GM04503 (cell line): ENCODE data around the gene NCF4.

Experiments
- DNase-seq: peaks from one replicate; pipeline ENCODE4 v3.0.0-alpha.2; 2012; ENCODE audit warnings: low read depth

Gene NCF4

GRCh38 chr22:36838119-36839030 lies 22.4 kb upstream of the NCF4 start:
- no peak for DNase-seq

GRCh38 chr22:36839356-36840073 lies 21.3 kb upstream of the NCF4 start:
- no peak for DNase-seq

GRCh38 chr22:36840106-36840505 lies 20.7 kb upstream of the NCF4 start:
- DNase-seq = no peak

GRCh38 chr22:36846271-36846670 lies 14.5 kb upstream of the NCF4 start:
- DNase-seq = no peak

DNA sequence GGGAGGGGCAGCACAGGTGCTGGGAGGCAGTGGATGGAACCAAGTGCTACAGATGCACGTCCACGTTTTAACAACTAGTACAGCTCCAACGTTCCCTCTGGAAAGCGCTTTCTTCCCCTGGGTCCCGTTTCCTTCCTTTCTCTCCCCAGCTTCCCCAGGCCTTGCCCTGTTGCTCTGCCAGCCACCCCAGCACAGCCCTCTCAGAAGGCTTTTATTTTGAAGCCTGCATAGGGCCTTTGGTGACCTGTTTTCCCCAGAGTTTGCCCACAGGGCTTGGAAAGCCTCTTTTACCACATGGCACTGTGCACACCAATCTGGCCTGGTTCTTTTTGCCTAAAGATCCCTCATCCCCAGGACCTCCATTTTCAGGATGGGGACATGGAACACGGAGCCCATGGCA lies 13.9 kb upstream of the NCF4 start:
- no peak for DNase-seq

DNA sequence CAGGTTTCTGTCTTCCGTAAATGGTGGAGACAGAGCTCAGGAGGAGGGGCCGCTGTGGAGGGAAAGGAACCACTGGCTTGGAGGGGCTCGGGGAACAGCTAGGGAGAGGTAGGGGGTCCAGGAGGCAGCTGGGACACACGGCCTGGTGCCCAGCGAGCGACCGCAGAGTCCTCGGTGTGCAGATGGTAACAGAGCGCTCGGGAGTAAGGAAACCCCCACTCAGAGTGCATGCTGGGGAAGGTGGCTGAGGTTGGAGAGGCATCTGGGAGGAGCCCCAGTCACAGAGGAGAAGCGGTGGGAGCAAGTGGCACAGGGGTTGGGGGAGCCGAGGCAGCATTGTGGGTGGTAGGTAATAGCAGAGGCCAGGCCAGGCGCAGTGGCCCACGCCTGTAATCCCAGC lies 10.8 kb upstream of the NCF4 start:
- no peak for DNase-seq

DNA sequence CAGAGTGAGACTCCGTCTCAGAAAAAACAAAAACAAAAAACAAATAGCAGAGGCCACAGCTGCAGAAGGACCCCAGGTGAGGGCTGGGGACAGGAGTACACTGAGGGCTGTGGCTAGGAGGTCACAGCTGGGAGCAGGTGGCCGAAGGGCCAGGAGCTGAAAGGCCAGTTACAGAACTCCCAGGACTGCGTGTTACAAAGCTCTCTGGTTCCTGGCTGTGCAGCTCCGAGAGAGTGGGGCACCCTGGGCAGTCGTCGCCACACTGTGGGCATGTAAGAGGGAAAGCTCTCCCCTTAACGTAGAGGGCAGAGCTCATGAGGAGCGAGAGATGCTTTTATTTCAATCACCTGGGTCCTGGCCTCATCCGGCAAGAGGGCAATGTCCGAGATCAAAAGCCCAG lies 10.1 kb upstream of the NCF4 start:
- DNase-seq = no peak

DNA sequence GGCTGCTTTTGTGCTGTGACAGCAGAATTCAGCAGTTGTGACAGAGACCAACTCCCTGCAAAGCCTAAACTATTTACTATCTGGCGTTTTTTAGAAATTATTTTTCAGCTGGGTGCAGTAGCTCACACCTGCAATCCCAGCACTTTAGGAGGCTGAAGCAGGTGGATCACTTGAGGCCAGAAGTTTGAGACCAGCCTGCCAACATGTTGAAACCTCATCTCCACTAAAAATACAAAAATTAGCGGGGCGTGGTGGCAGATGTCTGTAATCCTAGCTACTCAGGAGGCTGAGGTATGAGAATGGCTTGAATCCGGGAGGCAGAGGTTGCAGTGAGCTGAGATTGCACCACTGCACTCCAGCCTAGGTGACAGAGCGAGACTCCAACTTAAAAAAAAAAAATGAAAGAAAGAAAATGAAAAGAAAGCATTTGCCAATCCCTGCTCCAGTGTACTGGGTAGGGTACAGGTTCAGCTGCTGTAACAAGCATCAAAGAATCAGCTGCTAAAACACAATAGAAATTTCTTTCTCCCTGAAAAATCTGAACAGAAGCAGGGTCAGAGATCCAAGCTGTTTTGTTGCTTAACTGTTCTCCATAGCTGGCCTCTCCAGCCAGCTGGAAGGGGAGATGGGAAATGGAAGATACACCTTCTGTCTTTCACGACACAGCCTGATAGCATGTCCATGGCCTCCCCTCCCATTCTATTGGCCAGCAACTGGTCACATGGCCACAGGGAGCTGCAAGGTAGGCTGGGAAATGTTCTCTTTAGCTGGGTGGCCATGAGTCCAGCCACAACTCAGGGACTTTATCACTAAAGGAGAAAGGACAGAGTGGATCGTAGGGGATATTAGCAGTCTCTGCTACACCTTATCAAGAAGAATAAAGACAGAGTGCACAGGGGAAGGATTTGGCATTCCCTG lies 8.5 kb upstream of the NCF4 start:
- no peak for DNase-seq

GRCh38 chr22:36853407-36854099 lies 7.3 kb upstream of the NCF4 start:
- no peak for DNase-seq

- DNase-seq = no peak
These were observed 5.3 kb upstream of the NCF4 start for GRCh38 chr22:36855478-36855877.

DNA sequence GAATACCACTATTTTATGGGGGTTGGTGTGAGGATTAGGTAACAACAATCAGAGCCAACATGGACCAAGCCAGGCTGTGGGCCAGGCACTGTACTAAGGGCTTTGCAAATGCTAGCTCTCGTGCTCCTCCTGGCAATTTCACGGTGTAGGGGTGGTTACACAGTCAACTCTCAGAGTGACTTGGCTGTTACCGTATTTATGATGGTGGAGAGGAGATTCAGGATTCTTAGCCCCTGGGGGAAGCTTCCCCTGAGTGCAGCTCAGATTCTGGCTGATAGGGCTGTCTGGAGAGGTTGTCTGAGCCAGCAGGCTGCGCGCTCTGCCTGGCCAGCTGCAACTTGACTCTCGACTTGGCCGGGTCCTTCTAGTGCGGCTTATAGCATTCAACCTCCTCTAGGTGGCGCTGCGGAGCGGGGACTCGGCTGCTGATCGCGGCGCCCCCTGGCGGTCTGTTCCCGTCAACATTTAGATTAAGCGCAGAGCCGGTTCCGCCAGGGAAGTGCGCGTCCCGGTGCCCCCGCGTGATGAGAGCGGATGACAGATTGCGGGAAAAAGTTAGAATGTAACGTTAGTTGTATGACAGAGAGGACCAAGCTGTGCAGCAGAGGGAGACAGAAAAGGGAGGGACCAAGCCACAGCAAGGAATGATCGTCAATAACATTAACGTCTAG lies 4.5 kb upstream of the NCF4 start:
- DNase-seq = peak; percentile 20

DNA sequence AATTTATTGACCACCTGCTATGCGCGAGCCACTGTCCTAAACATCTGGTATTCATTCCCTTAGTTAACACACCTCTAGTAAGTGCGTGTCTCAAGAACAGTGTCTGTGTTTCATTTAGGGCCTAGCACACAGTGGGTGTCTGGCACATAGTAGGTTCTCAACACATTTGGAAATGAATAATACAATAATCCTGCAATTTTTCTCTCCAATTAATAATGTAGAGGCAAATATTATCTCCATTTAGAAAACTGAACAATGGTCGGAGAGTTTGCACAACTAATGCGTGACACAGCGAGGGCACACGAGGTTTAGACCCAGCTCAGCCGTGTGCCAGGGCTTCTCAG lies 4.0 kb upstream of the NCF4 start:
- DNase-seq = no peak

GRCh38 chr22:36858156-36858555 lies 2.6 kb upstream of the NCF4 start:
- DNase-seq = no peak

GRCh38 chr22:36858966-36859365 lies 1.8 kb upstream of the NCF4 start:
- no peak for DNase-seq

- DNase-seq = no peak
These were observed 789 bp upstream of the NCF4 start for GRCh38 chr22:36860017-36860416.

- DNase-seq = no peak
These were observed 377 bp upstream of the NCF4 start for GRCh38 chr22:36860438-36860820.

GRCh38 chr22:36862251-36863242 lies 1.7 kb downstream of the NCF4 start:
- DNase-seq = no peak

DNA sequence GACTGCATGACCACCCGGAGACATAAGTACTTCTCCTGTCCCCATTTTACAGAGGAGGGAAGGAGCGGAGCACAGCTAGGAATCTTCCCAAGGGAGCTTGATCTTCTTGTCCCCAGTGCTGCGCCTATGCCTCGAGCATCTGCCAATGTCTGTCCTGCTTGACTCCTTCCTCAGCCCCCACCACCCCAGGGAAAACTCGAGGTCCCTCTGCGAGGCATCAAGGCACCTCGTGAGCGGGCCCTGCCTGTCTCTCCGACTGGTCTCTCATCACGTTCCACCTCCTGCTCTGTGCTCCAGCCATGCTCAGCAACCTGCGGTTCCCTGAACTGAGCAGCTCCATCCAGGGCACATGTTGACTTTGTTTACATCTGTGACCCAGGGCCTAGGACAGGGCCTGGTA lies 2.5 kb downstream of the NCF4 start:
- no peak for DNase-seq

- DNase-seq = no peak
These were observed 3.2 kb downstream of the NCF4 start for GRCh38 chr22:36863979-36864378.
